Suprapubic skin (tissue), 4 donors: Measurements from ENCODE around the gene KIF18B. TPM values are rescaled to one million over a fixed set of nuclear protein-coding genes. Genes with fewer than 3 reads are reported as not detected.

Experiments used
- total RNA-seq, 4 donors: library from RNA; depleted of rRNA; stranded (reverse); fragments of >200 nt; gene quantifications; one replicate each; pipeline ENCODE4 v1.1.0, GENCODE V29; 2016

KIF18B gene
- total RNA-seq, 4 donors from 2014 or later = 2.0 to 4.0 (median 2.8) TPM

Other genes with a start within 250 kb of the KIF18B start
- gene DBF4B, start 239.1 kb downstream of the KIF18B start, total RNA-seq = 1 to 10 TPM; 3.5 to 8.9 (median 3.7) TPM
- 1 to 10 TPM in 3 of 4 donors, under 1 TPM in 1; 0.98 to 1.5 (median 1.1) TPM for gene ADAM11, start 188.8 kb downstream of the KIF18B start, total RNA-seq
- 1 to 10 TPM; 1.1 to 7.8 (median 1.9) TPM for gene GJC1, start 117.5 kb downstream of the KIF18B start, total RNA-seq
- not detected for gene HIGD1B, start 99.9 kb downstream of the KIF18B start, total RNA-seq
- gene EFTUD2, start 48.3 kb downstream of the KIF18B start, total RNA-seq = 100 to 1,000 TPM in 2 of 4 donors, 10 to 100 TPM in 2; 46.6 to 114 (median 94.7) TPM
- 1 to 10 TPM in 1 of 4 donors, under 1 TPM in 1, not detected in 2; 0.72 to 5.9 TPM for gene GFAP, start 32.3 kb downstream of the KIF18B start, total RNA-seq
- not detected for gene C1QL1, start 20.5 kb upstream of the KIF18B start, total RNA-seq
- 10 to 100 TPM; 49.1 to 68.5 (median 60.9) TPM for gene DCAKD, start 103.9 kb upstream of the KIF18B start, total RNA-seq
- gene NMT1, start 113.5 kb upstream of the KIF18B start, total RNA-seq = 10 to 100 TPM; 53.2 to 73.3 (median 65.9) TPM
- gene PLCD3, start 184.7 kb upstream of the KIF18B start, total RNA-seq = 10 to 100 TPM; 44.7 to 87.1 (median 58.3) TPM
- gene ACBD4, start 187.9 kb upstream of the KIF18B start, total RNA-seq = 10 to 100 TPM in 2 of 4 donors, 1 to 10 TPM in 2; 6.2 to 37.7 (median 10.9) TPM
- gene HEXIM1, start 200.7 kb upstream of the KIF18B start, total RNA-seq = 10 to 100 TPM; 23.1 to 35.6 (median 27.8) TPM
- gene HEXIM2, start 214.1 kb upstream of the KIF18B start, total RNA-seq = 10 to 100 TPM in 1 of 4 donors, 1 to 10 TPM in 3; 2.2 to 10.4 (median 4.4) TPM